A673 (cell line): Measurements from ENCODE around the gene SOX1. TPM values are rescaled to one million over a fixed set of nuclear protein-coding genes. Genes with fewer than 3 reads are reported as not detected.

Experiments used
- BruUV-seq: library from RNA; stranded (reverse); fragments of 400-500 nt; replicated peaks from 2 replicates; lab custom pipeline; 2021; lab: Mats Ljungman, UMichigan
- CTCF ChIA-PET: fragments of 300-600 bp; sonication (Branson Sonifier 250); formaldehyde crosslinking; loops from one replicate; lab custom pipeline; 2022; ENCODE audit warnings: antibody characterized with exemption; lab: Charles Lee
- POLR2A ChIA-PET: fragments of 300-600 bp; sonication (Branson Sonifier 250); formaldehyde crosslinking; loops from one replicate; lab custom pipeline; 2022; ENCODE audit warnings: antibody characterized with exemption; ENCODE audit not compliant: low non-redundant PET; lab: Charles Lee
- DNase-seq: peaks from one replicate; pipeline ENCODE4 v3.0.0-alpha.2; 2015; ENCODE audit warnings: low spot score
- H3K27ac ChIP-seq: fragments of 200-600 bp; sonication (generic); 2 replicates; pipeline ENCODE4 v1.5.1; 2016; ENCODE audit warnings: mixed run types, low read depth, mild to moderate bottlenecking, mixed read lengths, antibody characterized with exemption, low read length; ENCODE audit not compliant: poor library complexity, severe bottlenecking
- H3K27me3 ChIP-seq: fragments of 200-600 bp; sonication (generic); replicated peaks from 2 replicates; pipeline ENCODE4 v1.6.1; 2017; ENCODE audit warnings: mixed run types, low read depth, mild to moderate bottlenecking, mixed read lengths, antibody characterized with exemption, low read length; ENCODE audit not compliant: insufficient read depth, poor library complexity
- H3K36me3 ChIP-seq: fragments of 200-600 bp; sonication (generic); 2 replicates; pipeline ENCODE4 v1.6.1; 2016; ENCODE audit warnings: mixed run types, mild to moderate bottlenecking, mixed read lengths, antibody characterized with exemption, low read length; ENCODE audit not compliant: insufficient read depth, poor library complexity, severe bottlenecking
- H3K4me1 ChIP-seq: fragments of 200-600 bp; sonication (generic); 2 replicates; pipeline ENCODE4 v1.6.1; 2017; ENCODE audit warnings: mixed run types, mild to moderate bottlenecking, mixed read lengths, antibody characterized with exemption, low read length; ENCODE audit not compliant: insufficient read depth, poor library complexity, severe bottlenecking
- H3K4me3 ChIP-seq: fragments of 200-600 bp; sonication (generic); 2 replicates; pipeline ENCODE4 v1.5.1; 2016; ENCODE audit warnings: low read depth, mixed run types, mild to moderate bottlenecking, mixed read lengths, low read length; ENCODE audit not compliant: poor library complexity, severe bottlenecking
- H3K9me3 ChIP-seq: fragments of 200-600 bp; sonication (generic); 2 replicates; pipeline ENCODE4 v1.6.1; 2016; ENCODE audit warnings: mixed run types, low read depth, mild to moderate bottlenecking, mixed read lengths, antibody characterized with exemption, low read length; ENCODE audit not compliant: poor library complexity, severe bottlenecking
- EZH2 ChIP-seq: fragments of 200-600 bp; sonication (generic); IDR thresholded peaks from 2 replicates; pipeline ENCODE4 v1.6.1; 2017; ENCODE audit warnings: borderline replicate concordance, low read depth, mild to moderate bottlenecking, mixed read lengths, antibody characterized with exemption, low read length; ENCODE audit not compliant: poor library complexity, severe bottlenecking
- intact Hi-C: fragments of 100-400 bp; cut with micrococcal nuclease; formaldehyde crosslinking; loops from one replicate; pipeline ENCODE4 v1.10.0; 2022; ENCODE audit not compliant: unreplicated experiment
- total RNA-seq: library from RNA; stranded (reverse); gene quantifications from 2 replicates; pipeline ENCODE4 v1.2.3, GENCODE V29; 2021
- TF ChIP-seq, protein P1 (sequence below): fragments of 300-800, 200-600 bp; sonication (generic); conservative IDR thresholded peaks from 2 replicates; pipeline ENCODE4 v1.5.1; 2017; ENCODE audit warnings: low read depth, mild to moderate bottlenecking, antibody characterized with exemption, low read length, moderate library complexity, mixed read lengths

The SOX1 gene
- total RNA-seq, 1 experiment from 2014 or later: 56.6 TPM

DNA sequence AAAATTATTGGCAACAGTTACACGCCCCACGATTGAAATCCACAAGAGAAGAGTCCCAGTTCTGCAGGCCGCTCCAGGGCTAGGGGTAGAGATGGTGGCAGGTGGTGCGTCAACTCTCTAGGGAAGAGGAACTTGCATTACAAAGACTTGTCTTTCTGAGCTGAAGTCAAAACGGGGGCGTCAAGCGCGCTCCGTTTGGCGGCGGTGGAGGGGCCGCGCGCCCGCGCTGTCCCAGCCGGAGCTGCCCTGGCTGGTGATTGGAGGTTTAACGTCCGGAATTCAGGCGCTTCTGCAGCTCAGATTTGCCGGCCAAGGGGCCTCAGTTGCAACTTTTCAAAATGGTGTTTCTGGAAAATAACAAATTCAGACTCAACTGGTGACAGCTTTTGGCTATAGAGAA lies 38.9 kb downstream of the SOX1 start:
- no peaks in the 10 kb centered on the region for H3K36me3 ChIP-seq
- no peak overlapping the region for H3K4me3 ChIP-seq
- TF ChIP-seq, protein P1, sequence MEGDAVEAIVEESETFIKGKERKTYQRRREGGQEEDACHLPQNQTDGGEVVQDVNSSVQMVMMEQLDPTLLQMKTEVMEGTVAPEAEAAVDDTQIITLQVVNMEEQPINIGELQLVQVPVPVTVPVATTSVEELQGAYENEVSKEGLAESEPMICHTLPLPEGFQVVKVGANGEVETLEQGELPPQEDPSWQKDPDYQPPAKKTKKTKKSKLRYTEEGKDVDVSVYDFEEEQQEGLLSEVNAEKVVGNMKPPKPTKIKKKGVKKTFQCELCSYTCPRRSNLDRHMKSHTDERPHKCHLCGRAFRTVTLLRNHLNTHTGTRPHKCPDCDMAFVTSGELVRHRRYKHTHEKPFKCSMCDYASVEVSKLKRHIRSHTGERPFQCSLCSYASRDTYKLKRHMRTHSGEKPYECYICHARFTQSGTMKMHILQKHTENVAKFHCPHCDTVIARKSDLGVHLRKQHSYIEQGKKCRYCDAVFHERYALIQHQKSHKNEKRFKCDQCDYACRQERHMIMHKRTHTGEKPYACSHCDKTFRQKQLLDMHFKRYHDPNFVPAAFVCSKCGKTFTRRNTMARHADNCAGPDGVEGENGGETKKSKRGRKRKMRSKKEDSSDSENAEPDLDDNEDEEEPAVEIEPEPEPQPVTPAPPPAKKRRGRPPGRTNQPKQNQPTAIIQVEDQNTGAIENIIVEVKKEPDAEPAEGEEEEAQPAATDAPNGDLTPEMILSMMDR: no peak
- no TSS peak for BruUV-seq
- CTCF ChIA-PET: no interaction called here
- no peak for DNase-seq
- POLR2A ChIA-PET: no interaction called here
- peaks cover 32% of the 10 kb centered on the region for H3K4me1 ChIP-seq
- no peaks in the 10 kb centered on the region for H3K9me3 ChIP-seq
- no peak overlapping the region for H3K27ac ChIP-seq
- peaks cover 36% of the 10 kb centered on the region for H3K27me3 ChIP-seq
- intact Hi-C loops: no loop called here

DNA sequence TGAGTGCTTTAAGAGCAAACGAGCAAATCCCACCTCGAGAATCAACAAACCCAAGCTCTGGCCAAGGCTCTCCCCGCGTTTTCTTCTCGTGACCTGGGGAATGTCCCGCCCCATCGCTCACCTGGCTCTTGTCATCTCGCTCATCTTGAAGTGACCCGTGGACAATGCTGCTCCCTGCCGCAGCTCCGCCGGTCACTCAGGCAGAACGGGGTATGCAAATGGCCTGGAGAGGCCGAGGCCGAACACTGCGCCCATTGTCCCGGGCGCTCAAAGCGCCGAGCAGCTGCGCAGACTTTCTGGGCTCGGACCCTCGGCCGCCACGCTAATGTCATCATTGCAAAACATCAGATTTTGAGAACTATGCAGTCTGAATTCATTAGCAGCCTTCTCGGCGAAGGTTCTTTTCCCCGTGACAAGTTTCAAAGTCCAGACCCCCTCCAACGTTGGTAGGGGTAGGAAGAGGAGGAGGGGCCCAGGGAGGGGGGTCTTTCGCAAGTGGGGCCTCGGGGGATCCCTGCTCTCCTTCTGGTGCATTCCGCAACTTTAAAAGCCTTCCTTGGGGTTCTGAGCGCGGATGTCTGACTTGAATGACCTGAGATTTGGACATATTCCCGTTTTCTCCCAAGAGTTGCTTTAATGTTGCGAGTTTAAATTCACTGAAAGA lies 39.7 kb downstream of the SOX1 start:
- CTCF ChIA-PET: no interaction called here
- intact Hi-C loops: no loop called here
- no peak for DNase-seq
- TF ChIP-seq, protein P1: no peak
- TF ChIP-seq EZH2: no peak
- BruUV-seq: no TSS peak
- H3K27me3 ChIP-seq: peaks cover 43% of the 10 kb centered on the region
- H3K4me1 ChIP-seq: peaks cover 25% of the 10 kb centered on the region
- no peaks in the 10 kb centered on the region for H3K36me3 ChIP-seq
- H3K27ac ChIP-seq: no peak overlapping the region
- no peak overlapping the region for H3K4me3 ChIP-seq
- H3K9me3 ChIP-seq: no peaks in the 10 kb centered on the region
- POLR2A ChIA-PET: no interaction called here

DNA sequence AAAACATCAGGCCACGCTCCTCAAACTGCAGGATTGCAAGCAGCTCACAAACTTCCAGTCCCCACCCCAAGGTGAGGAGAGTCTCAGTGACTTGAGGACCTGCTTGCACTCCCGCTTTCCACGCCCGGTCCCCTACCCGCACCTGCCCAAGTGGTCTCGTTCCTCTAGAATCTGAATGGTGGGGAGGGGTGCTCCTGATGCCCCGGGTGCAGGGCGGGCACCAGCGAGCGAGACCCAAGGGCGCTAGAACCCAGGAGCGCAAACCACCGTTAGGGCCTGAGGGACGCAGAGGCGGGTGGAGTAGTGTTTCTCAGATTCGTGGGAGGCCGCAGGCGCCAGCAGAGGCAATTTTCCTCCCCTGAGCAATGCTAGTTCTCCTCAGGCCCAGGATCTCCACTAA lies 40.3 kb downstream of the SOX1 start:
- H3K9me3 ChIP-seq: no peaks in the 10 kb centered on the region
- H3K27ac ChIP-seq: no peak overlapping the region
- DNase-seq: no peak
- BruUV-seq: no TSS peak
- TF ChIP-seq, protein P1: no peak
- no peak for TF ChIP-seq EZH2
- ChIA-PET CTCF (no interaction called here), POLR2A (no interaction called here)
- intact Hi-C loops: no loop called here
- H3K27me3 ChIP-seq: peaks cover 50% of the 10 kb centered on the region
- H3K36me3 ChIP-seq: no peaks in the 10 kb centered on the region
- no peak overlapping the region for H3K4me3 ChIP-seq
- peaks cover 21% of the 10 kb centered on the region for H3K4me1 ChIP-seq
